Hepatocyte (in vitro differentiated cells): ENCODE measurements around the gene SMIM7. TPM values are rescaled to one million over a fixed set of nuclear protein-coding genes. Genes with fewer than 3 reads are reported as not detected.

Source experiments
- DNase-seq: peaks from one replicate; pipeline ENCODE4 v3.0.0-alpha.2; 2016; ENCODE audit warnings: low spot score
- H2AFZ ChIP-seq: fragments of 200-600 bp; sonication (generic); 2 replicates; pipeline ENCODE4 v1.6.0; 2016; ENCODE audit warnings: antibody characterized with exemption, mild to moderate bottlenecking
- H3K27ac ChIP-seq: fragments of 200-600 bp; sonication (generic); 2 replicates; pipeline ENCODE4 v1.5.1; 2016; ENCODE audit warnings: mild to moderate bottlenecking
- H3K27me3 ChIP-seq: fragments of 200-600 bp; sonication (generic); 2 replicates; pipeline ENCODE4 v1.6.1; 2016
- H3K36me3 ChIP-seq: fragments of 200-600 bp; sonication (generic); replicated peaks from 2 replicates; pipeline ENCODE4 v1.5.1; 2016; ENCODE audit warnings: low read depth; ENCODE audit not compliant: insufficient read depth
- H3K4me1 ChIP-seq: fragments of 200-600 bp; sonication (generic); 2 replicates; pipeline ENCODE4 v1.5.1; 2016; ENCODE audit warnings: mild to moderate bottlenecking, moderate library complexity; ENCODE audit not compliant: insufficient read depth
- H3K4me2 ChIP-seq: fragments of 200-600 bp; sonication (generic); 2 replicates; pipeline ENCODE4 v1.6.0; 2016
- H3K4me3 ChIP-seq: fragments of 200-600 bp; sonication (generic); 2 replicates; pipeline ENCODE4 v1.5.1; 2016; ENCODE audit warnings: mild to moderate bottlenecking
- H3K79me2 ChIP-seq: fragments of 200-600 bp; sonication (generic); 2 replicates; pipeline ENCODE4 v1.6.0; 2017; ENCODE audit warnings: mild to moderate bottlenecking
- H3K9me2 ChIP-seq: fragments of 200-600 bp; sonication (generic); replicated peaks from 2 replicates; pipeline ENCODE4 v1.6.0; 2017; ENCODE audit warnings: mild to moderate bottlenecking; ENCODE audit not compliant: insufficient read depth
- H3K9me3 ChIP-seq: fragments of 200-600 bp; sonication (generic); 2 replicates; pipeline ENCODE4 v1.5.1; 2016; ENCODE audit warnings: low read depth, mild to moderate bottlenecking
- H4K20me1 ChIP-seq: fragments of 200-600 bp; sonication (generic); 2 replicates; pipeline ENCODE4 v1.6.0; 2016; ENCODE audit warnings: mild to moderate bottlenecking; ENCODE audit not compliant: insufficient read depth, poor library complexity, severe bottlenecking
- CTCF ChIP-seq: fragments of 200-600 bp; sonication (generic); IDR thresholded peaks from 2 replicates; pipeline ENCODE4 v1.5.1; 2016; ENCODE audit warnings: antibody characterized with exemption, mild to moderate bottlenecking; ENCODE audit not compliant: poor library complexity
- EZH2 ChIP-seq: fragments of 200-600 bp; sonication (generic); IDR thresholded peaks from 2 replicates; pipeline ENCODE4 v1.6.1; 2016; ENCODE audit warnings: antibody characterized with exemption, mild to moderate bottlenecking, borderline replicate concordance
- EZH2phosphoT487 ChIP-seq: fragments of 200-600 bp; sonication (generic); IDR thresholded peaks from one replicate; pipeline ENCODE4 v1.6.1; 2018; ENCODE audit warnings: antibody characterized with exemption, mild to moderate bottlenecking, low read depth, moderate library complexity; ENCODE audit not compliant: unreplicated experiment, severe bottlenecking
- WGBS: methylation state at CpG from one replicate; pipeline ENCODE4 v1.1.6; 2016; ENCODE audit warnings: low lambda C conversion rate; ENCODE audit errors: missing lambda C conversion rate; 5-methylcytosine and 5-hydroxymethylcytosine counted together
- polyA plus RNA-seq: library from polyadenylated mRNA; unstranded; fragments of >200 nt; fragmentation: Nextera tagmentation; extraction: Ambion mirVana; gene quantifications from 2 replicates; pipeline ENCODE4 v1.2.1, GENCODE V29; 2016
- total RNA-seq: library from RNA; depleted of rRNA; stranded (reverse); fragments of >200 nt; gene quantifications from 2 replicates; pipeline ENCODE4 v1.2.3, GENCODE V29; 2014

SMIM7 gene
- total and polyA plus RNA-seq, 2 experiments from 2014 or later = 99.2 to 141 TPM

DNA sequence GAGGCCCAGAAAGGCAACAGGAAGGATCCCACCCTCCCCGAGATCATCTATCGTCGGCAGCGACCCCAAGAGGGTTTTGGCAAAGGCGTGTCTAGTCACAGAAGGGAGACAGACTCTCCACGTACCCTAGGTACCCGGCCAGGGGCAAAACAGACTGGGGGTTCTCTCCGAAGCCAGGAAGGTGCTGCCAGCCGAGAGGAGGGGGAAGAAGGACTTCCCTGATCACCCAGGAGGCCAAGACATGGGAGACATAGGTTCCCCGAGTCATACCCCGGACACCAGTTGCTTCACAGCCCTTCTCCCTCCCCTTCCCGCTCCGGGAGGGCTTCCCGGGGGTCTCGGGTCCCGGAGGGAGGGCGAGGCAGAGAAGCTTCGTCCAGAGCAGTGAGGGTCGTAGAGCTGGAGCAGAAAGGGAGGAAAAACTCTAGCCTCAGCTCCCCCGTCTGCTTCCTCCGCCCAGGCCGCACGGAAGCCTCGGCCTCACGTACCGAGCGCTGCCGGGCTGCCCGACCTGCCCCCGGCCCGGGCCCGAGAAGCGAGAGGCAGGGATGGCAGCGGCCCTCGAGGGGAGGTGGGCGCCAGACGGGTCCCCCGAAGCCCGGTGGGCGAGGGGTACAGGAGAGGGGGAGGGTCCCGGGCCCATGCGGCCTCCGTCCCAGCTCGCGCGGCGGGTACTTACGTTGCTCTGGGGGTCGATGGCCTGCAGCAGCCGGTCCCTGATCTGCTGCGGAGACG, 32.6 kb downstream of the SMIM7 start:
- TF ChIP-seq EZH2phosphoT487 (no peak), EZH2 (no peak), CTCF (no peak)
- Histone ChIP-seq H3K9me2 (no peaks in the 10 kb centered on the region), H2AFZ (peak overlapping the region; percentile 7), H3K9me3 (no peaks in the 10 kb centered on the region), H3K27ac (peak overlapping the region; percentile 84), H3K4me3 (peak overlapping the region; percentile 96), H3K4me2 (peak overlapping the region; percentile 89), H3K27me3 (no peaks in the 10 kb centered on the region), H3K79me2 (peaks cover 58% of the 10 kb centered on the region), H3K4me1 (peaks cover 18% of the 10 kb centered on the region), H3K36me3 (no peaks in the 10 kb centered on the region), H4K20me1 (peaks cover 56% of the 10 kb centered on the region)
- 2% methylated on average over 43 of the region's 52 CpGs for WGBS
- peak; percentile 28 for DNase-seq

GRCh38 chr19:16626796-16627192, 33.1 kb downstream of the SMIM7 start:
- peak overlapping the region; percentile 84 for H3K27ac ChIP-seq

GRCh38 chr19:16625163-16625958, 34.6 kb downstream of the SMIM7 start:
- peak overlapping the region; percentile 84 for H3K27ac ChIP-seq
- H3K79me2 ChIP-seq = peaks cover 76% of the 10 kb centered on the region
- 77% methylated on average over 16 of the region's 16 CpGs for WGBS
- H3K4me2 ChIP-seq = peak overlapping the region; percentile 89
- H3K36me3 ChIP-seq = no peaks in the 10 kb centered on the region
- TF ChIP-seq CTCF (no peak), EZH2 (no peak), EZH2phosphoT487 (no peak)
- H3K9me3 ChIP-seq = no peaks in the 10 kb centered on the region
- H3K9me2 ChIP-seq = no peaks in the 10 kb centered on the region
- peaks cover 18% of the 10 kb centered on the region for H3K4me1 ChIP-seq
- no peaks in the 10 kb centered on the region for H3K27me3 ChIP-seq
- no peak for DNase-seq
- peaks cover 76% of the 10 kb centered on the region for H4K20me1 ChIP-seq
- no peak overlapping the region for H3K4me3 ChIP-seq
- no peak overlapping the region for H2AFZ ChIP-seq

More at GRCh38 chr19:16626796-16627192, 33.1 kb downstream of the SMIM7 start:
- Histone ChIP-seq H2AFZ (peak overlapping the region; percentile 7), H3K4me3 (peak overlapping the region; percentile 96), H3K79me2 (peaks cover 61% of the 10 kb centered on the region), H3K36me3 (no peaks in the 10 kb centered on the region), H4K20me1 (peaks cover 62% of the 10 kb centered on the region), H3K9me3 (no peaks in the 10 kb centered on the region), H3K27me3 (no peaks in the 10 kb centered on the region), H3K9me2 (no peaks in the 10 kb centered on the region), H3K4me1 (peaks cover 18% of the 10 kb centered on the region), H3K4me2 (peak overlapping the region; percentile 89)
- TF ChIP-seq EZH2phosphoT487 (no peak), EZH2 (no peak), CTCF (no peak)
- DNase-seq = peak; percentile 24
- 8% methylated on average over 10 of the region's 12 CpGs for WGBS
